Measurements from ENCODE around the gene SLC35F2.

The SLC35F2 gene

DNA sequence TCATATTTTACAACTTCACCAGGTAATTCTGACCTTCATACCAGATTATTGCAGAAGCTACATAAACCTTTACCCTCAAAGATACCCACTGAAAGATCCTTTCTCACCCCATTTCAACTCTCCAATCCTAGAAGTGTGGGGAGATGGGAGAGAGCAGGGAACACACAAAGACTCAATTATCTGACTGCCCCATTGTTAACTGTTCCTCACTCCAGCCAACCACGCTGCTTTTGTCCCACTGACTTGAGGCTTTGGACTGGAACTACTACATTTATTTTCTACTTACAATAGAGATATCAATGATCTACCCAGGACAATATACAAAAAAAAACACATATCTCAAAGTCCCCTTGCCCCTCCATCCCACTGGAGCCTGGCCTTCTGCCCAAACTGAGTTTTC lies 102.0 kb downstream of the SLC35F2 start:
- no peaks in the 10 kb centered on the region for H3K36me3 ChIP-seq (ENCODE audit: control insufficient read depth, insufficient read depth, low read length)
- no peaks in the 10 kb centered on the region for H3K27me3 ChIP-seq (ENCODE audit: control insufficient read depth, insufficient read depth, low read length)

DNA sequence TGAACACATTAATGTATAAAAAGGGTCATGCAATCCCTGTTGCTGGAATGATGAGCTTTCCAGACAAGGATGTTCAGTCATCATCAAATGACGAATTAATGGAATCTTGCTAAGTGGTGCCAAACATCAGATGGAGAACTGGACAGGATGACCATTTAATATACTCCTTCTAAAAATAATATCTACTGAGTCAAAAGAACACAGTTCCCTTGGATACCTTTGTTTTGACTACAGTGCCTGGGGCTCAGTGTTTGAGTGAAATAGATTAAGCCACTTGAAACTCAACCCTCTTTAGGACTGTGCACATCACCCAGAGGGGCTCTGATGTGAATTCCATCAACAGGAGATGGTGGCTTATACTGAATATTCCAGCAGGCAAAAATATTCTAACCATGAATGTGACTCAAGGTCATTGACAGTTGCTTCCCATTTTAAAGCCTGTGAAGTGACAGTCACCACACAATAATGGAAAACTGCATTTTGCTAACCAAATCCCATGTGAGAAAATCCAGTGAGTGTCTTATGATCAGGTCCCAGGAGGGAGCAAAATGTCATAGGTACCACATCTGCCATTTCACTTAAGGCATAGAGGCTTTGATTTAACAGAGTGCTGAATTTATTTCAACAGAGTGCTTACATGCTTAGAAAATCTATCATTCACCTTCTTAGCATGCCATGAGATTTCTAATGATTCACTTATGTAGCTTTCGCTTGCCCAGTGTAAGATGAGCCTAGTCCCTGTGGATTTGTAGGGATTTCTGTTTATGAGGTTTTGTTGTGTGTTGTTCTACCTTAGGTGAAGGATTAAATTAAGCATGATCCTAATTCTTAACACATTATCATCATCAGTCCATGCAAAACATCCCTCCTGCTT lies 105.4 kb downstream of the SLC35F2 start:
- Histone ChIP-seq H3K4me3 (ENCODE audit: low read depth, low read length) (no peak overlapping the region), H3K4me1 (ENCODE audit: control insufficient read depth, insufficient read depth, low read length) (no peaks in the 10 kb centered on the region), H3K27ac (ENCODE audit: low read depth, low read length) (no peak overlapping the region), H3K36me3 (ENCODE audit: control insufficient read depth, insufficient read depth, low read length) (no peaks in the 10 kb centered on the region), H3K9me3 (ENCODE audit: control insufficient read depth, insufficient read depth, low read depth, low read length) (no peaks in the 10 kb centered on the region), H3K27me3 (ENCODE audit: control insufficient read depth, insufficient read depth, low read length) (no peaks in the 10 kb centered on the region), H3K9ac (ENCODE audit: low read length) (no peak overlapping the region)

More for the DNA sequence above, 102.0 kb downstream of the SLC35F2 start:
- Histone ChIP-seq H3K9me3 (ENCODE audit: control insufficient read depth, insufficient read depth, low read depth, low read length) (peaks cover 3% of the 10 kb centered on the region; the same call in 1 of the 2 replicates), H3K9ac (ENCODE audit: low read length) (no peak overlapping the region), H3K27ac (ENCODE audit: low read depth, low read length) (no peak overlapping the region), H3K4me3 (ENCODE audit: low read depth, low read length) (no peak overlapping the region), H3K4me1 (ENCODE audit: control insufficient read depth, insufficient read depth, low read length) (no peaks in the 10 kb centered on the region)

DNA sequence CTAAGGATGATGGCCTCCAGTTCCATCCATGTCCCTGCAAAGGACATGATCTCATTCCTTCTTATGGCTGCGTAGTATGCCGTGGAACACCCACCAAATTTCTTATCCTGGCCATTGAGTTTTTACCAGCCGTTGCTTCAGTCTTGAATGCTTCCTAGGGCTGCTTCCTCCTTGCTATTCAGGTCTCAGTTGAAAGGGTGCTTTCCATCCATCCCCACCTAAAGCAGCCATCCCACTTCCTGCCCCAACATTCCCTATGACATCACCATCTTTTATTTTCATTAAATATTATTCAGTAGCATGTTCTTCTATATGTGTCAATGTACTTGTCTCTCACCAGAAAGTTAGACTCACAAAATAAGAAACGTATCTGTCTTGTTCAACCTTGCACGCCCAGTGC lies 106.1 kb downstream of the SLC35F2 start:
- Histone ChIP-seq H3K27ac (ENCODE audit: low read depth, low read length) (no peak overlapping the region), H3K4me3 (ENCODE audit: low read depth, low read length) (no peak overlapping the region)

GRCh38 chr11:107751082-107751481 lies 107.5 kb downstream of the SLC35F2 start:
- Histone ChIP-seq H3K4me1 (ENCODE audit: control insufficient read depth, insufficient read depth, low read length) (no peaks in the 10 kb centered on the region), H3K9me3 (ENCODE audit: control insufficient read depth, insufficient read depth, low read depth, low read length) (no peaks in the 10 kb centered on the region), H3K27ac (ENCODE audit: low read depth, low read length) (no peak overlapping the region), H3K9ac (ENCODE audit: low read length) (no peak overlapping the region), H3K4me3 (ENCODE audit: low read depth, low read length) (no peak overlapping the region), H3K27me3 (ENCODE audit: control insufficient read depth, insufficient read depth, low read length) (no peaks in the 10 kb centered on the region), H3K36me3 (ENCODE audit: control insufficient read depth, insufficient read depth, low read length) (no peaks in the 10 kb centered on the region)

More for the DNA sequence above, 106.1 kb downstream of the SLC35F2 start:
- H3K9ac ChIP-seq (ENCODE audit: low read length), result no peak overlapping the region
- H3K36me3 ChIP-seq (ENCODE audit: control insufficient read depth, insufficient read depth, low read length), result no peaks in the 10 kb centered on the region
- no peaks in the 10 kb centered on the region for H3K9me3 ChIP-seq (ENCODE audit: control insufficient read depth, insufficient read depth, low read depth, low read length)
- H3K4me1 ChIP-seq (ENCODE audit: control insufficient read depth, insufficient read depth, low read length), result no peaks in the 10 kb centered on the region
- H3K27me3 ChIP-seq (ENCODE audit: control insufficient read depth, insufficient read depth, low read length), result no peaks in the 10 kb centered on the region

DNA sequence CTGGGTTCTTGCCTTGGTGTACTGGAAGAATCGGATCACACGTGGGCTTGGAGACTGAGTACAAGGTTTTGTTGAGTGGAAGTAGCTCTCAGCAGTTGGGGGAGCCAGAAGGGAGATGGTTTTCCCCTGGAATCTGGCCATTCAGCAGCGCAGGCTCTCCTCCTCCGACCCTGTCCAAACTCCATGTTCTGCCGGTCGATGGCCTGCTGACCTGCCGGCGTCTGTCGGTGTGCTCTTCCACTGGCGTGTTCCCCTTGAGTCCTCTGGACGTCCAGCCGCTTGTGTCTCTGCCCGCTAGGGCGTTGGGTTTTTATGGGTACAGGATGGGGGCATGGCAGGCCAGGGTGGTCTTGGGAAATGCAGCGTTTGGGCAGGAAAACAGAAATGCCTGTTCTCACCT lies 108.3 kb downstream of the SLC35F2 start:
- H3K27ac ChIP-seq (ENCODE audit: low read depth, low read length), result no peak overlapping the region
- no peaks in the 10 kb centered on the region for H3K36me3 ChIP-seq (ENCODE audit: control insufficient read depth, insufficient read depth, low read length)
- H3K9me3 ChIP-seq (ENCODE audit: control insufficient read depth, insufficient read depth, low read depth, low read length), result no peaks in the 10 kb centered on the region
- no peak overlapping the region for H3K4me3 ChIP-seq (ENCODE audit: low read depth, low read length)
- no peak overlapping the region for H3K9ac ChIP-seq (ENCODE audit: low read length)
- no peaks in the 10 kb centered on the region for H3K27me3 ChIP-seq (ENCODE audit: control insufficient read depth, insufficient read depth, low read length)
- no peaks in the 10 kb centered on the region for H3K4me1 ChIP-seq (ENCODE audit: control insufficient read depth, insufficient read depth, low read length)

DNA sequence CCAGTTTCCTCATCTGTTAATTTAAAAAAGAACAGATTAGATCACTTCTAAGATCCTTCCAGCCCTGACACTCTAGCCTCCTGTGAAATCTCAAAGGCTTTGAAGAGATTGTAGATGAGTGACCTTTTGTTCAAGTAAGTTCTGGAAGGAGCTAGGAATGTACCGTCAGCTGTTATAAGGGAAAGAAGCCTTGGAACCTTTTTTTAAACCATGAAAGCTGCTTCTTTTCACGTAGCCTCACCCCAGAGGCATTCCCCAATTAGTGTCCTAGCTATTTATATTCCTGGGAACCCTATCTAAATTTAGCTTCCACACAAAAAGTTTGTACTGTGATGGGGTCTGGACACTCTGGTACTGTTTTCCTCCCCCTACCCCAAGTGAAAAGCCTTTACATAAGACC lies 111.0 kb downstream of the SLC35F2 start:
- H3K27me3 ChIP-seq (ENCODE audit: control insufficient read depth, insufficient read depth, low read length), result no peaks in the 10 kb centered on the region
- H3K9me3 ChIP-seq (ENCODE audit: control insufficient read depth, insufficient read depth, low read depth, low read length), result no peaks in the 10 kb centered on the region
- no peak overlapping the region for H3K9ac ChIP-seq (ENCODE audit: low read length)
- no peaks in the 10 kb centered on the region for H3K36me3 ChIP-seq (ENCODE audit: control insufficient read depth, insufficient read depth, low read length)
- H3K4me3 ChIP-seq (ENCODE audit: low read depth, low read length), result no peak overlapping the region
- no peak overlapping the region for H3K27ac ChIP-seq (ENCODE audit: low read depth, low read length)
- no peaks in the 10 kb centered on the region; the same call in 1 of the 2 replicates for H3K4me1 ChIP-seq (ENCODE audit: control insufficient read depth, insufficient read depth, low read length)

DNA sequence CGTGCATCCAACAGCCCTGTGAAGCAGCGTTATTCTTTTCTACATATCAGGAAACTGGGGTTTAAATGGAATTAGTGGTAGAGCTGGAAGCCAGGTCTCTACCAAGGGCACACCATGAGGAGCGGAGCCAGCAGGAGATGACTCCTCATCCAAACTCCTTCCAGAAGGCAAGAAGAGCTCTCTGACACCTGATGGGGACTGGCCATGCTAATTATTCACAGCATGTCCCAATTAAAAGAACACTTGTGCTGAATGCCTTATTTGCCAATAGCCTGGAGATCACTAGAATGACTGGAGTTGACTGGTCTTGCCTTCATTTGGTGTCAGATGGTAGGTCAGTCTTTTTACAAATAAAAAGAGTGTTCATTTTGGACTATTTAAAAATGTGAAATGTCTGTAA lies 113.9 kb downstream of the SLC35F2 start:
- H3K4me1 ChIP-seq (ENCODE audit: control insufficient read depth, insufficient read depth, low read length), result no peaks in the 10 kb centered on the region; the same call in 1 of the 2 replicates
- no peak overlapping the region for H3K9ac ChIP-seq (ENCODE audit: low read length)
- H3K4me3 ChIP-seq (ENCODE audit: low read depth, low read length), result no peak overlapping the region
- no peaks in the 10 kb centered on the region for H3K9me3 ChIP-seq (ENCODE audit: control insufficient read depth, insufficient read depth, low read depth, low read length)
- no peaks in the 10 kb centered on the region for H3K36me3 ChIP-seq (ENCODE audit: control insufficient read depth, insufficient read depth, low read length)
- H3K27ac ChIP-seq (ENCODE audit: low read depth, low read length), result no peak overlapping the region
- H3K27me3 ChIP-seq (ENCODE audit: control insufficient read depth, insufficient read depth, low read length), result no peaks in the 10 kb centered on the region

GRCh38 chr11:107743191-107743590 lies 115.4 kb downstream of the SLC35F2 start:
- no peak overlapping the region for H3K27ac ChIP-seq (ENCODE audit: low read depth, low read length)
- no peaks in the 10 kb centered on the region for H3K9me3 ChIP-seq (ENCODE audit: control insufficient read depth, insufficient read depth, low read depth, low read length)
- no peaks in the 10 kb centered on the region; the same call in 1 of the 2 replicates for H3K4me1 ChIP-seq (ENCODE audit: control insufficient read depth, insufficient read depth, low read length)
- no peaks in the 10 kb centered on the region for H3K36me3 ChIP-seq (ENCODE audit: control insufficient read depth, insufficient read depth, low read length)
- no peak overlapping the region for H3K9ac ChIP-seq (ENCODE audit: low read length)
- H3K4me3 ChIP-seq (ENCODE audit: low read depth, low read length), result no peak overlapping the region
- H3K27me3 ChIP-seq (ENCODE audit: control insufficient read depth, insufficient read depth, low read length), result no peaks in the 10 kb centered on the region

DNA sequence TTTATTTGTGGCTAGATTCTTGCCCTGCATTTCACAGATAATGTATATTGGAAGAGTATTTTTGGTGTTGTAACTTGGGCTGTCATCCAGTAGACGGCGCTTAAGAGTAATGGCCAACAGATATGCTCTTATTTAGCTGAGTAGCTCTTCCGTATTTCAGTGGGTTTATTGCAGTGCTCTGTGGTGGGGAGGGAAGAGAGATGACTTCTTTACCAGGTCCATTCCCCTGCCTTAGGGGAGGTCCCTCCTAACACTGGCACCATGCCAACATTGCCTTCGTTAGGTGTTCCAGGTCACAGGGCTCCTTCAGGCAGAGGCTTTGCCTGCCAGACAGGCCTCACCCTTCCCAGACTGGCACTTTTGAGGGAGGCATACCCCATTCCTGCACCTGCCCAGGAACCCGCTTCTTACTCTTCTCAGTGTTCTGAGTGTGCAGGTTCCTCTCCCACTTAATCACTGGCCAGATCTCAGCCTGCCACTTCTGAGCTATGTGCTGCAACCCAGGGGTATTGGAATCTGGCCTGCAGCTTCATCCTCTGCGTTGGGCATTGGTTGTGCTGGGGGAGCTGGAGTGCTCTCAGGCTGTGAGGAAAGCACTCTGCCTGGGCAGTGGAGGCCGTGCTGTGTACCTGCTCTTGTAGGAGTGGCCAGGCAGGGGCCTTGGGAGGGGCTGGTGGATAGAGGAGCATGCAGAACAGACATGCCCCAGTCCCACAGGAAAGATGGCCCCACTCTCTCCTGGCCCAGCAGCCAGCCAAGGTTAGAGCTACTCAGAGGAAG lies 117.4 kb downstream of the SLC35F2 start:
- Histone ChIP-seq H3K27me3 (ENCODE audit: control insufficient read depth, insufficient read depth, low read length) (no peaks in the 10 kb centered on the region), H3K4me3 (ENCODE audit: low read depth, low read length) (no peak overlapping the region), H3K9me3 (ENCODE audit: control insufficient read depth, insufficient read depth, low read depth, low read length) (no peaks in the 10 kb centered on the region), H3K27ac (ENCODE audit: low read depth, low read length) (no peak overlapping the region), H3K36me3 (ENCODE audit: control insufficient read depth, insufficient read depth, low read length) (no peaks in the 10 kb centered on the region), H3K9ac (ENCODE audit: low read length) (no peak overlapping the region), H3K4me1 (ENCODE audit: control insufficient read depth, insufficient read depth, low read length) (no peaks in the 10 kb centered on the region; the same call in 1 of the 2 replicates)
